ENCODE data around the gene DESI2.
"Not testable (repeated sequence)": the region's sequence is repeated elsewhere in the genome, so short reads cannot be mapped to it uniquely, and the experiment has no call there.

The DESI2 gene

DNA sequence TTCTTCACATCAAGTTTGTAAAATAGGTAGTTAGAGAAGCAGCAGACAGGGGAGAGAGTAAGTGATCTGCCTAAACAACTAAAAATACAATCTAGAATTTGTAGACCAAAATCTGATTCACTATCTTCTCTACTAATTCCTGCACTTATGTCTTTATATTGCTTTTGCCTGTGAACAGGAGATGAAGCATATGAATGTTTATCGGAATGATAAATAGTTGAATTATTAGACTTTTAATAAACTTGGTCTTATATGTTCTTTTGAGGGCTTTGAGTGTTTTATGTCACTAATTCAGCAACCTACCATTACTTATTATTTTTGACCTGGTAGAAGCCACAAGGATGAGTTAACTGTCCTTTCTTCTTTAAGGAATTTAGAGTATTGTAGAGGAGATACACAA lies 2.3 kb downstream of the DESI2 start:
- no peak for DNase-seq

DNA sequence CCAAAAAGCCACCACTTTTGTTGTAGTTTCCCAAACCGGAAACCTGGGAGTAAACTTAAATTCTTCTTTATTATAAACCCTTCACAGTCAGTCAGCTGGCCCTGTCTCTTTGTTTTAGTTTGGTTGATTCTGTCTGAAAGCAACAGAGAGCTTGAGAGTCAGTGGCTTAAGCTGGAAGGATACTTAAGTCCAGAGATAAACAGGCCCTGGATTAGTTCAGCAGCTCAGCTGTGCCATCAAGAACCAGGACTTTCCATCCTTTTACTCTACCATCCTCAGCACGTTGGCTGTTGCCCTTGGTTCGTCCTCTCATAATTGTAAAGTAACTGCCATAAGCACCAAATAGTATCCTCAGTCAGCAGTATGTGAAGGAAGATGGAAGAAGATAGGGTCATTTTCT lies 4.5 kb downstream of the DESI2 start:
- DNase-seq, result no peak

DNA sequence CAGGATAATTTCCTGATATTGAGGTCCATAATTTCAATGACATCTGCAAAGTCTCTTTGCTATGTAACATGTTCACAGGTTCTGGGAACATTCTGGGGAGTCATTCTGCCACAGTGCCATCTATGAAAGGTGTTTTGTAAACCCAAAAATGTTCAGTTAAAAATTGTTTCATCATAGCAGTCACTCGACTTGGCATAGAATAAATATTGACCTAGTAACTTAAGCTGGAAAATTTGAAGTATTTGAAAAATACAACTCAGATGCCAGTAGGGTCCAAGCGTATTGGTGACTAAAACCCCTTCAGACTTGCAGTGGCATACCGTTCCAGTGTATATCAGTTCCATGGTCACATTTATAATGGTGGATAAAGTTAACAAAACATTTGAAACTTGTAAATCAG lies 6.8 kb downstream of the DESI2 start:
- no peak for DNase-seq

DNA sequence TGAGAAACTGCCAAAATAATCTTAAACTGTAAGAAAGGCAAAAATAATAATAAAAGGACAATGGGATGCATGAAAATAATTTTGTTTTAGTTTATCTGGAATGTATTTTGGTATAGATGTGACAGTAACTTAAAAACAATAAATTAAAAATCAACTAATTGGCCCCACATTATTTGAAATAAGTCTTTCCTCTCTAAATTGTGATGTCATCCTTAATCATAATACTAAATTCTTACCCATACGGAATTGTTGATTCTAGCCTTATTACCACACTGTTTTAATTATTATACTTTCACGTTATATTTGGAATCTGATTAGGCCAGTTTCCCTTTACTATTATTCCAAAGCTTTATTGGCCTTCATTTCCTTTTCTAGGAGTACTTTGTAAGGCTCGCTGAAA lies 7.7 kb downstream of the DESI2 start:
- DNase-seq, result no peak

DNA sequence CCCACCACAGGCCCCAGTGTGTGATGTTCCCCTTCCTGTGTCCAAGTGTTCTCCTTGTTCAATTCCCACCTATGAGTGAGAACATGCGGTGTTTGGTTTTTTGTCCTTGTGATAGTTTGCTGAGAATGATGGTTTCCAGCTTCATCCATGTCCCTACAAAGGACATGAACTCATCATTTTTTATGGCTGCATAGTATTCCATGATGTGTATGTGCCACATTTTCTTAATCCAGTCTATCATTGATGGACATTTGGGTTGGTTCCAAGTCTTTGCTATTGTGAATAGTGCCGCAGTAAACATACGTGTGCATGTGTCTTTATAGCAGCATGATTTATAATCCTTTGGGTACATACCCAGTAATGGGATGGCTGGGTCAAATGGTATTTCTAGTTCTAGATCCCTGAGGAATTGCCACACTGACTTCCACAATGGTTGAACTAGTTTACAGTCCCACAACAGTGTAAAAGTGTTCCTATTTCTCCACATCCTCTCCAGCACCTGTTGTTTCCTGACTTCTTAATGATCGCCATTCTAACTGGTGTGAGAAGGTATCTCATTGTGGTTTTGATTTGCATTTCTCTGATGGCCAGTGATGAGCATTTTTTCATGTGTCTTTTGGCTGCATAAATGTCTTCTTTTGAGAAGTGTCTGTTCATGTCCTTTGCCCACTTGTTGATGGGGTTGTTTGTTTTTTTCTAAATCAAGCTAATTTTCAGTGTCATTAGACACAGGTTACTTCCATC lies 8.8 kb downstream of the DESI2 start:
- DNase-seq, result not testable (repeated sequence)

DNA sequence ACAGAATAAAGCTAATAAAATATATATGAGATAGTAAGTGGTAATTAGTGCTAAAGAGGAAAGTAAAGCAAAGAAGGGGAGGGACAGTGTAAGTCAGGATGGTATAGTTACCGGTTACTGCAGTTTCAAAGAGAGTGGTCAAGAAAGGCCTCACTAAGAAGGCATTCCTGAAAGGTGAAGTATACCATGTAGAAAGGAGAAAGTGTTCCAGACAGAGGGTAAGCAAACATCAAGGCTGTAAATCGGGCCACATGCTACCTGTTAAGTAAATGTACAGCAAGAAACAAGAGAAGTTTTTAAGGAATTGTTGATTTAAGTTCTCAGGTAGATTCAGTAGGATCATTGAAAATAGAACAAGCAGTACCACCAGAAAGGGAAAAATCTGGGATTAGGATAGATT lies 9.7 kb downstream of the DESI2 start:
- no peak for DNase-seq

DNA sequence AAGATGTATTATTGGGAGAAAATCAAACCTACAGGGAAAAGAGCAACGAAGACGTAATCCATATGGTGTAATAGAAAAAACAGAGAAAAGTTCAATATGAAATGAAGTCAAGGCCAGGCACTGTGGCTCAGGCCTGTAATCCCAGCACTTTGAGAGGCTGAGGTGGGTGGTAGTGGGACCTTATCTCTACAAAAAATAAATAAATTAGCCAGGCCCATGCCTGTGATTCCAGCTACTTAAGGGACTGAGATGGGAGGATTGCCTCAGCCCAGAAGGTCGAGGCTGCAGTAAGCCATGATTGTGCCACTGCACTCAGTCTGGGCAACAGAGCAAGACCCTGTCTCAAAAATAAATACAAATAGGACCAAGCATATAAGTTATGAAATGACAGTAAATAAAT lies 11.4 kb downstream of the DESI2 start:
- DNase-seq, result no peak

DNA sequence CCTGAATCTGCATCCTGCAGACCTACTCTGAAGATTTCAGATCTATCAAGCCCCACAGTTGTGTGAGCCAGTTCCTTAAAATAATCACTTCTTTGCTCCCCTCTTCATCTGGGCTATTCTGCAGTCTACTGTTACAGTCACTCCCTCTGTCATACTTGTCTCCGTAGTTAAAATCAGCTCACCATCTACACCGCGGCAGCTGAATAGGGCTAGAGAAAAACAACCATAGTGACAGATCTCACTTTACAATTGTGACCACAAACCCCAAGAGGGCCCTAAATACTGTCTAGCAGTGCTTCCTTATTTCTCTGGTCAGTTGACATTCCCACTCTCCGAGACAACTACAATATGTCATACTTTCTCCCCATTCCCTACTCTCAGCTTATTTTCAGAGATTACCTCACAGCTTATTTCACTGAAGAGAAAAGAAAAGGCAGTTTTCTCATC lies 12.9 kb downstream of the DESI2 start:
- no peak for DNase-seq

DNA sequence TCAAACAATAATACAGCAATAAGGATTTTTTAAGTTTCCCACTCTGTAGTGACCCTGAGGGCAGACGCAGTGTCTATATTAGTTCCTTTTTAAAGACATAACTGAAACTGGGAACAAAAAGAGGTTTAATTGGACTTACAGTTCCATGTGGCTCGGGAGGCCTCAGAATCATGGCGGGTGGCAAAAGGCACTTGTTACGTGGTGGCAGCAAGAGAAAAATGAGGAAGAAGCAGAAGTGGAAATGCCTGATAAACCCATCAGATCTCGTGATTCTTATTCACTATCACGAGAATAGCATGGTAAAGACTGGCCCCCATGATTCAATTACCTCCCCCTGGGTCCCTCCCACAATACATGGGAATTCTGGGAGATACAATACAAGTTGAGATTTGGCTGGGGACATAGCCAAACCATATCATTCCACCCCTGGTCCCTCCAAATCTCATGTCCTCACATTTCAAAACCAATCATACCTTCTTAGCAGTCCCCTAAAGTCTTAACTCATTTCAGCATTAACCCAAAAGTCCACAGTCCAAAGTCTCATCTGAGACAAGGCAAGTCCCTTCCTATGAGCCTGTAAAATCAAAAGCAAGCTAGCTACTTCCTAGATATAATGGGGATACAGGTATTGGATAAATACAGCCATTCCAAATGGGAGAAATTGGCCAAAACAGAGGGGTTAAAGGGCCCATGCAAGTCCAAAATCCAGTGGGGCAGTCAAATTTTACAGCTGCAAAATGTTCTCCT lies 13.9 kb downstream of the DESI2 start:
- not testable (repeated sequence) for DNase-seq

DNA sequence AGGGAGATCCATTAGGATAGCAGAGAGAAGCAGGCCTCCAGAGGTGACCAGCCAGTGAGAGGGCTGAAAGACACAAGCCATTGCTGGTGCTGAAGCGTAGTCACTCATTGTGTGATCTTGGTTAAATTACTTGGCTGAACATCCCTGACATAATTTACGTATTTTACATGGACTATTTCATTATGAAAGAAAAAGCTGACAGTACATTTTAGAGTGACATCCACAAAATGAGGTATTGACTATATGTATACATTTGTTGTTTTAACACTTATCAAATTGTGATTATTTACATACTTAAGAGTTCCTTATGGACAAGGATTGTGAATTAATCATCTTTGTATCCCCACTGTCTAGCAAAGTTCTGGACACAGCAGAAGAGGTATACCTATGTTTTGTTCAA lies 14.9 kb downstream of the DESI2 start:
- DNase-seq, result no peak

DNA sequence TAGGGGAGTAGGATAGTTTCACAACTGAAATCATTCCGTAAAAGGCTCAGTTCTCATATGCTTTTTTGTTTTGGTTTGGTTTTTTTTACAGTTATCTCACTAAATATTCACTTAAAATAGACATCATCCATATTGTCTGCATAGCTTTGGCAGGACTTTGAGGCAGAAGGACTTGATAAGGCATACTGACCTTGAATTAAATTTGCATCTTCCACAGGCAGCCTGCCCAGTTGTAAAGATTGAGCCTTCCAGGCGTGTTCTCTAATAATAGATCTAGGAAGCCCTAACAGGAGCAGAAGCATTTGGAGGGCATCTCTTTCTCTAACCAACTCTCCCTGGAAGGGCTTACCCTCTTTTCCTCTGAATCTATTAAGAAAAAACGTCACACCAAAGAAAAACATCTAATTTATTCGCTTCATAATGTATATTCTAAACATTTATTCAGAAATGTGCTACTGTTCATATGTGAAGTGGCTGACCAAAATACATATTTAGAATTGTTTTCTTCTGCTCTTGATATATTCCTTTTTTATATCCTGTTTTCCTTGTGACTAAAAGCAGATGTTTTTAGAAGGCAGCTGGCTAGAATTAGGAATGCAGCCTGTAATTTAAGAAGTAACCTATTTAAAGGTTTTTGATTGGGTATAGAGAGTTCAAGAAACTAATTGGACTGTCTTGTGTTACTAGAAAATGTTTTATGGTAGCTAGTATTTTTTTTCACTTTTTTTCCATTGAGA lies 20.2 kb downstream of the DESI2 start:
- DNase-seq, result no peak

DNA sequence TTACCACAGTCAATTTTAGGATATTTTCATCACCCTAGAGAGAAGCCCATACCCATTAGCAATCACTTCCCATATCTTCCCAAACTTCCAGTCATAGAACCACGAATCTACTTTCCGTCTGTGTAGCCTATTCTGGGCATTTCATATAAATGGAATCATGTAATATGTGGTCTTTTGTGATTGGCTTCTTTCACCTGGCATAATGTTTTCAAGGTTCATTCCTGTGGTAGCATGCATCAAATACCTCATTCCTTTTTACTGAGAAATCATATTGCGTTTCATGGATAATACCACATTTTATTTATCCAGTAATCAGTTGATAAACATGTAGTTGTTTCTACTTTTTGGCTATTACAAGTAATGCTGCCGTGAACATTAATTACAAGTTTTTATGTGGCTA lies 21.5 kb downstream of the DESI2 start:
- DNase-seq, result no peak

DNA sequence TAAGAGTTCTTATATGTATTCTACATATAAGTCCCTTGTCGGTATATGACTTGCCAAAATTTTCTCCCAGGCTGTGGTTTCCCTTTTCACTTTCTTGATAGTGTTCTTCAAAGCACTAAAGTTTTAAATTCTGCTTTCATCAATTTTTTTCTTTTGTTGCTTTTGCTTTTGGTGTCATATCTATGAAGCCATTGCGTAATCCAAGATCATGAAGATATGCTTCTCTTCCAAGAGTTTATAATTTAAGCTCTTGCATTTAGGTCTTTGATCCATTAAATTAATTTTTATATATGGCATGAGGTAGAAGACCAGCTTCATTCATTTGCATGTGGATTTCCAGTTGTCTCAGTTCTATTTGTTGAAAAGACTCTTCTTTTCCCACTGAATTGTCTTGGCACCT lies 22.2 kb downstream of the DESI2 start:
- DNase-seq, result no peak

DNA sequence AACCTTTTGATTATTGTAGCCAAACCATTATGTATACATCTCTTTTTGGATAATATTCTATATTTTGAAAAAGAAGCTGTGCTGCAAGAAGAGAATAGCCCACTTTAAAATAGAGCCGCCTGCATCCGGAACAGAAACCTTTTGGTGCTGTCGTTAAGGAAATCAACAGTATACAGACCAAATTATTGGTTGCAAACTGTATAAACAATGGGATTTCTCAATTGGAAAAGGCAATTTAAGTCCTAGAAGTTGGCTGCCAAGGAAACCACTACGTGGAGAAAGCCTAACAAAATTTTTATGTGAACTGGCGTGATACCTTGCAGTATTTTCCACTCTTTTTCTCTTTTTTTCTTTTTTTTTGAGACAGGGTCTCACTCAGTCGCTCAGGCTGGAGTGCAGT lies 25.8 kb downstream of the DESI2 start:
- no peak for DNase-seq

DNA sequence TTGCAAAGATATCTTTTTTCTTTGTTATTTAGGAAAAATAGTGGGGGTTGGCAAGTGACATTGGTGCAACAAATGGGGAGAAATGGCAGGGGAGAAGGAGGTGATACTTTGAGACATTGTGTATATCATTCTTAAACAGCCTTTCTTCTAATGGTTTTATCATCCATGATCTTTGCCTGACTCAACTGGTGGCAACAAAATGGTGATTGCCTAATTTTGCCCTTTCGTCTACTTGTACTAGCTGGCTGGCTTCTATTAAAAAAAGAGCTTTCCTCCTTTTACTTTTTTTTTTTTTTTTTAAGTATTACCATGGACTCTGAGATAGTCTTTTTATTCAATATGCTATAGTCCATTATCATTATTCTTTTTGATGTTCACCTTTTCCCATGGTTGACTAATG lies 27.7 kb downstream of the DESI2 start:
- no peak for DNase-seq

DNA sequence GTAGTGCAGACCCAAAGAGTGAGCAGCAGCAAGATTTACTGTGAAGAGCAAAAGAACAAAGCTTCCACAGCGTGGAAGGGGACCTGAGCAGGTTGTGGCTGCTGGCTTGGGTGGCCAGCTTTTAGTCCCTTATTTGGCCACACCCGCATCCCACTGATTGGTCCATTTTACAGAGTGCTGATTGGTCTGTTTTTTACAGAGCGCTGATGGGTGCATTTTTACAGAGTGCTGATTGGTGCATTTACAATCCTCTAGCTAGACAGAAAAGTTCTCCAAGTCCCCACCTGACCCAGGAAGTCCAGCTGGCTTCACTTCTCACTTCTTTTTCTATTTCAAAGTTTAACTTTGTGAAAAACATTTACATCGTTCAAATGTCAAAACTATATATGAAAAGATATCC lies 29.2 kb downstream of the DESI2 start:
- not testable (repeated sequence) for DNase-seq

DNA sequence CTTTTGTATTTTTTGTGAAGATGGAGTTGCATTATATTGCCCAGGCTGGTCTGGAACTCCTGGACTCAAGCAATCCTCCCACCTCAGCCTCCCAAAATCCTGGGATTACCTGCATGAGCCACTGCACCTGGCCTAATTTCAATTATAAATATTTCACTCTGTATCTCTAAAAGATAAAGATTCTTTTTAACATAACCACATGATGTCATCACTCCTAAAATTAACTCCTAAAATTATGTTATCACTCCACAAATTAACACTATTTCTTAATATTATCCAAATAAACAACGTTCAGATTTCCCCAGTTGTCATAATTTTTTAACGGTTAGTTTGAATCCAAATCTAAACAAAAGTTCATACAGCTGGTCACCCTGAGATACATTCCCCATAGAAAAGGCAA lies 43.0 kb downstream of the DESI2 start:
- no peak for DNase-seq

DNA sequence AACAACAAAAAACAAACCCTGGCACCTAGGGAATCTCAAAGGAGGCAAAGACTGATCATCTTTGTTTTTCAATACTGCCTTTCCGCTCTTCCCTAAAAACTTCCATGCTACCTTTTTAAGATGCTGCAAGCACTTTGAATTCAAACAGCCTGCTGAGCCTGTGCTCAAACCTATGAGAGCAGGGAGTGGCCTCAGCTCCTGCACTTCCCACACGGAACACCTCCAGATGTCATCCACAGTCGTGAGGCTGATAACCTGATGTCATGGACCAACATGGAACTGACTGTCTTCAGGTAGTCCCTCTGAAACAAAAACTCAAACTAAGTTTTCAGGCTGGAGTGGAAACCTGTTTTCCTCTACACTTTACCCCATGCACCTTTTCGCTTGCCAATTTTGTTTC lies 46.8 kb downstream of the DESI2 start:
- no peak for DNase-seq

DNA sequence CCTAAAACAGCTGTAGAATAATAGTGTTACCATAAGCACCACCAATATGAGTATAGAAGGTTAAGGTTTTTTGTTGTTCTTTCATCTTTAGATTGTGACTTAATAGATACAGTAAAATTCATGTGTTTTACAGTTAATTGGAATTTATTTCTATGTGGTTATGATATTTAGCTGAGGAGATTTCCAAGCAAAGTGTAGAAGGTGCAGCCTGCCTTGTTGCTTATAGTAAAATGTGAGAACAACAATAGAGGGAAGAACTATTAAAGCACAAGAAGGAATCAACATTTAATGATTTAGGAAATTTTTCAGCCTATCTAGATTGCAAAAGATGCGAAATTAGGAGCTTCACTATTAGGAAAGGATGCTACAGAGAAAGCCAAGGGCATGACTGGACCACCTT lies 47.9 kb downstream of the DESI2 start:
- no peak for DNase-seq

DNA sequence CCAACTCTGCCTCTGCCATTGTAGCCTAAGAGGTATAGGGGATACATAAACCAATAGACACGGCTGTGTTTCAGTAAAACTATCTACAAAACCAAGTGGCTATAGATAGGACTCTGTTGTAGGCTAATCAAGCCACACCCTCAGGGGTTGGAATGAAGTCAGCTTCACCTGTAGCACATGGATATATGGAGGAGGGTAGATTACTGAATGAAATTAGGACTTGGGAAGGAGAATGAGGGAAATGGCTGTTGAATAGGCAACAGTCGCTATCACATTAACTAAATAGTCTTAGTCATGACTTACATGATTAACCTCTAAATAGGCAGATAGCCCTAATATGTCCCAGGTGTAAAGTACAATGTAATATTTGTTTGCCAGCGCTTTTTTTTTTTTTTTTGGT lies 49.7 kb downstream of the DESI2 start:
- no peak for DNase-seq

DNA sequence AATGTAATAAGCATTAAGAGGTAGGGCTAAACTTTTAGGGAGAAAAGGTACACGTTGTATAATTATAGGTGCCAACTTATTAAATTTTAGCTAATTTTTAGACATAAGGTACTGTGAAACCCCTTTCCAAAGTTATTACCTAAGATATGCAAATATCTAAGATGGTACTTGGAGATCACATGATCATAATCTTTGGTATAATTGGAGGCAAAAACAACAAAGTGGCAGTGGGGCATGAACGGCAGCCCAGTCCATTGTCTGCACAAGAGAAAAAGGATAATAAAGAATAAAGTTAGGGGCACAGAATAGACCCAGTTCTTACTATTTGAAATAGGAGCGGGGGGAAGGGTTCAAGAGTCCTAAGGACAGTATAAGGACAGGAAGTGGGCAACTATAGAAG lies 51.2 kb downstream of the DESI2 start:
- no peak for DNase-seq

DNA sequence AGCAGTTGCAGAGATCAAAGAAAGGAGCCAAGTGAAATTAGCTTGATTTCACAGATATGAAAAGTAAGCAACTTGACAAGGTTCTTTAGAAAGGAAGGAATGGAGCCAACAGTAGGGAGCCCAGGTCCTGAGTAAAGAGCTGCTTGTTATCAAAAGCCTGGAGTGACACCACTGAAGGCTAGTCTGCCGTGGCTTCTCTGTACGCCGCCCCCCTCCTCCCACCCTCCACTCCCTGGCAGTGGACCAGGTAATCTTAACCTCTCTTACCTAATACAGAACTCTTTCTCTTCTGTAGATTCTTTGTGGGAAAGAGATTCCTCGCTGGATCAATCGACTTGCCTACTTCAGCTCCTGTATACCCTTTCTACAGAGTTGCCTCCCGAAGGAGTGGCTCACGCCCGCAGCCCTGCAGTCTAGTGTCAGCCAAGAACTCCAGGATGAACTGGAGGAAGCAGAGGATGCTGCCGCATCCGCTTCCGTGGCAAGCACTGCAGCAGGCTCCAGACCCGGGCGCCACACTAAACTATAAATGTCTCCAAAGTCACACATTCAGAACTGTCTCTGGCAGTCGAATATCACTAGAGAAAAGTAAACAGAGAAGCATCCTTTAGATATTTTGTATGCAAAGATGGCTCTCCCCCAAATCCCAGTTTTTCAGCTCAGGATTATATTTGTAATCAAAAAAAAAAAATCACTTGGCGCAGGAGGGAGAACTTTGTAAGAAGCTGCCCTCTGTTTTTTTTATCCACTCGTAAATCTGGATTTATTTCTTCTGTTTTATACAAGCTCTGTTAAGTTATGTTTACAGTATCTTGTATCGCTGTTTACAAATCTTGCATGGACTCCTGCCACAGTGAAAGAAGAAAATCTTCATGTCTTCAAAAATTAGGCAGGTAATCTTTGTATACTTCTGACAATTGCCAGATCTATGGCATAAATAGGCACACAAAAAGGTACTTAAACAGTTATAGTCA lies 52.6 kb downstream of the DESI2 start:
- no peak for DNase-seq

DNA sequence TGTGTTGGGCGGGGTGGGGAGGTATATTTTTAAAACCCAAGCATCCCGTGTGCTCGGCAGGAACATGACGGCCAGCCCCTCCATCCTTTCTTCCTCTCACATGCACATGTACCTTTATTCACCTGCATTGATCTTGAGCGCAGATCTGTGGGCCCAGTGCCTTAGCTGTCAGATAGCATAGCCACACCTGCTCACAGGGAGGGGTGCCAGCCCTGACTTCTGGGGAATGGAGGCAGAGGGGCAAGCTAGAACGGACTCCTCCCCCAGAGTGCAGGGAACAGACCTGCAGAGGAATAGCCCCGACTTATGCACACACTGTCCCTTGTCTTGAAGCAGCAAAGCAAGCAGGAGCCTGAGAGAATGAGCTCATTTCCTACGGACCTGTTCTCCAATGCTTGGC lies 56.1 kb downstream of the DESI2 start:
- DNase-seq, result no peak
